GM19035 (cell line): ENCODE measurements around the gene SHISA8.

Experiments
- ATAC-seq: cut with Tn5 transposase; IDR thresholded peaks from one replicate; pipeline ENCODE4 v1.9.1; 2021; ENCODE audit not compliant: unreplicated experiment

The SHISA8 gene

DNA sequence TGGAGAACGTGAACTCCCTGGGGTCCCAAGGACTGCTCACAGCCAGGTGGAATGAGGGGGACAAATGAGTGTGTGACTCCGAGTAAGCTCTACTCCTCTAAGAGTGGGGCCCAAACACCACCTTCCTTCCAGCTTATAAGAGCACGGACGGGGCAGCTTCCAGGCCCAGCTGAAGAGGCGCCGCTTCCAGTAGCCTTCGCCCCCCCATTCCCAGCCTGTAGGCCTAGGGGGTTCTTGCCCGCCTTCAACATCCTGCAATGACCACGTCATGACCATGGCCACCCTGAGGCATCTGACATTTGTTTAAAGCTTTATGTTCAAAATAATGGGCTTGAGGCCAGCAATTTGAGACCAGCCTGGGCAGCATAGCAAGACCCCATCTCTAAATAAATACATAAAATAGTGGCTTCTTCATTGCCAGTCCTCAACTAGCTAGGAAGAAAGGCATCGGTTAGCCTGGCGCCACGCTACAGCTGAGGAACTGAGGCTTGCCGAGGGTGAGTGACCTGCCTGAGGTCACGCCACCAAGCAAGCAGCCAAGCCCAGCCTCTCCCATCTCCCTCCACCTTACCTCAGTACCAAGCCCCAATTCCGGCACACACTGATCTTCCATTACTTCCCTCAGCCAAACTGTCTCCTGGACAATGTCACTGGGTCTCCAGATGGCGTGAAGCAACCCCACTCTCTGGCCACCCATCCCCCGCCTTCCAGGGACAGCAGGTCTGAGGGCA lies 19.6 kb upstream of the SHISA8 start:
- no peak for ATAC-seq

DNA sequence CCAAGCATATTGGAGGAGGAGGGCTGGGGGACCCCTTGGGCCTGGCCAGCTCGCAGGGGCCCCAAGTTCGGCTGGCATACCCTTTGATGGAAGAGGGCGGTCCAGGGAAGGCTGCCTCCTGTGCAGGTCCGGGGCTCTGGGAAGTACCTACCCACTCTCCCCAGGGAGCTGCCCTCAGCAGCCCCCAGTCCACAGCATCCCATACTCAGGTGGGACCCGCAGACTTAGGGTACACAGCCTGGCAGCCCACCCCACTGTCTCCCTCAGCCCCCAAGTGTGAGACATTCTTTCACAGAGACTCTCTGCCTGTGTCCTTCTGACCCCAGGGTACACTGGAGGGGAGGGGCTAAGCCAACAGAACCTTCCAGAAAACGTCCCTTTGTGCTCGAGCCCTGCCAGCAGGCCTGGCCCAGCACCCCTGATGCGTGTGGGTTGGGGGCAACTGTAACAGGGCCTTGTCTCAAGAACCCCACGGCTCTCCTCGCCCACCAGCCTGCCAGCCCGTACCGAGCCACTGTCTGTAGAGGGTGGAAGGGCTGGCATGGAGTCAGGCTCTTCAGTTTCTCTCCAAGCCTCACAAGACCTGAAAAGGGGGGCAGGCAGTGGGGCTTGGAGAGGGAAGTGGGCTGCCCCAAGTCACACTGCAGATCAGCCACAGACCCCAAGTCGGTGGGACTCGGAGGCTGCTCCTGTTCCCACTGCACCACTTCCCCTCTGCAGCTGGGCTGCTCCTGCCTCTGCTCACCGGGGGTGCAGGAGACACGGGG lies 18.7 kb upstream of the SHISA8 start:
- ATAC-seq, result no peak

DNA sequence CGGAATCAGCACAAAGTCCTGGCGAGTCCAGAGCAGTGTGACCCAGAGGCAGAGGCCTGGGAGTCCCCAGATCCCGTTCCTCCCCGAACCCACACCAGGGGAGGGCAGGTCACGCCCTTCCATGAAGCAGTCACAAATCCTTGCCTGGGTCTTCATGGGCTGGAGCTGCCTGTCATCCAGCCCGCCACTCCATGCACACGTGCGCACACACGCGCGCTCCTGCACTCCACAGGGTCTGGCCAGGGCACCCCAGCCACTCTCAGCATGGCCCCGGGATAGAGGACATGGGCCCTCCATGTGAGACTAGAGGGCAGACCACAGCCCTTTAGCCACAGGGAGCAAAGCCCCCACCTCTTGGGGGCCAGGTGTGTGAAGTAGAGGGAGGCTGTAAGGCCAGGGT lies 17.5 kb upstream of the SHISA8 start:
- ATAC-seq, result no peak

DNA sequence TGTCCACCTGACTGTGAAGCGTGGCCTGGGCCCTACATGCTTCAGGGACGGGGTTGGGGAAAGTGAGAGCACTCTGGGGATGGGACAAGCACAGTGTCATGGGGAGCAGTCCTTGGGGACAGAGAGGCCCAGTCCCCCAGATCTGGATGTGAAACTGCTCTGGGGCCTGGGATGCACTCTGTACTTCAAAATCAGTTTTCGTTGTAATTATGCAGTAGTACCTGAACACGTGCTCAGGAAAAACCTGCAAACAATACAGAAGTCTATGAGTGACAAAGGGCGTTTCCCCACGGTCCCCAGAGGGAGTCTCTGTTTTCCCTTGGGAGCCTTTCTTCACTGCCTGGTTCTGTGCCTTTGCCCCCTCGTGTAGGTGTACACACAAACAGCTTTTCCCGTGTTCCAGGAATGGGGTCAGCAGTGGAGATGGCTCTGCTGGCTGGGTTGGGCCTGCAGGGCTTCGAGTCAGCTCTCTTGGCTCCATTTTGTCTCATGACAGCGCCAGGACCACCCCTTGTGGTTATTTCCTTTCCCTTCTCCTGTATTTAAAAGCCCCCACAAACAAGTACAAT lies 16.9 kb upstream of the SHISA8 start:
- no peak for ATAC-seq

DNA sequence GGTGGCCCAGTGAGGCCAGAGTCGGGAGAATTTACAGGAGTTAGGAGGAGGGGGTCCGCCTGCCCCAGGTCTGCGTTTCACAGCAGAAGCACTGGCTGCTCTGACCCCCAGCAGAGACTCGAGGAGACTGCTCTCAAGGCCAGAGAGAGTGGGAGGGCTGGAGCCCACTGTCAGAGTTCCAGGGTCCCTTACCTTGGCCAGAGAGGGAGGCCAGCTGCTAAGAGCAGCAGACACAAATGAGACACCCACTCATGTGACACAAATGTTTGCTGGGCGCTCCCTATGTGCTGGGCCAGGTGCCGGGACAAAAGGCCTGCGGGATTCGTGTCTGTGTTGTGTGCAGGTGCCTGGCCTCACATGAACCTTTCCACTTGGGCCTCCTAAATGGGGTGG lies 14.5 kb upstream of the SHISA8 start:
- no peak for ATAC-seq

DNA sequence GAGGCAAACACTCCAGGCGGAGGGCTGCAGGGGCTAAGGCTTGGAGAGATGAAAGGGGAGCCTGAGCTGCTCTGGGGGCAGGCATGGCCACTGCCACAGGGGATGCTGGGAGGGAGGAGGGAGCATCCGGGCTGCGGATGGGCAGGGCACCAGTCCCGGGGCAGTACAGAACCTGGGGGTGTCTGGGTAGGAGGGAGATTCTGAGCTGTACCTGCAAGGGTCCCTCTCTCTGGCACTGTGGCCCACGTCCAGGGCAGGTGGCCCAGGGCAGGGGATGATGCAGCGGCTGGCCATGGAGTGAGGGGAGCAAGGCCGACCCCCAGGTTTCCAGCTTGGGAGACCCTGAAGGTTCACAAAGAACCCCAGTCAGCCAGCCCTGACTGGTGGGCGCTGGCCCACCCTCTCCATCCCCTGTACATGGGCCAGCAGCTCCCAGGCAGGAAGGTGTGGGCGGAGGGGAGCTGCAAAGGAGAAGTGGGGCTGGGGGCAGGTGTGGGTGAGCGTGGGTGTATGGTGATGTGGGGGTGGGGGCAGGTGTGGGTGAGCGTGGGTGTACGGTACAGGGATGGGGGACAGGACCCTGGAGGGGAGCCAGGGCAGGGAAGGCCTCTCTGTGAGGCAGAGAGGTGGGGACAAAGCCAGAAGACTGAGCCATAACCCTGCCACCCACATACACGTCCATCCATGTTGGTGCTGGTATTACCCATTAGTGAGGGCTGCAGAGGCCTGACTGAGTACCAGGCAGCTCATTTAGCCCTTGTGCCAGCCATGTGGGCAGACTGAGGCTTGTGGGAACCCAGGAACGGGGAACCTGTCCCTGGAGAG lies 13.9 kb upstream of the SHISA8 start:
- no peak for ATAC-seq

DNA sequence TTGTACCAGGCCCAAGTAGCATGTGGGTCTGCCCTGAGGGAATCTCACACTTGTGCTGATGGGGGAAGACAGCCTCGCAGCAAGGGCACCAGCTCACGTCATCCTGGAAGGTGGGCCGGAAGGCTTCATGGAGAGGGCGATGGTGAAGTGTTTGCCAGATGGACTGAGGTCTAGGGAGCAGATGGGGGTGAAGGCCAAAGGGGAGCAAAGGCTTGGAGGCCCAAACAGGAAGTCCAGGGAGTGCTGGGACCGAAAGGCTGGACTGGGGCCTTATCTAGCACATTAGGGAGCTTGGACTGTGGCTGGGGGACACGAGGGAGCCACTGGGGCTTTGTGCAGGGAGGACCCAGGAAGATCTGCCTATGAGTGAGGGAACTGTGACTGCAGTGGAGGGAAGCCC lies 12.9 kb upstream of the SHISA8 start:
- no peak for ATAC-seq

DNA sequence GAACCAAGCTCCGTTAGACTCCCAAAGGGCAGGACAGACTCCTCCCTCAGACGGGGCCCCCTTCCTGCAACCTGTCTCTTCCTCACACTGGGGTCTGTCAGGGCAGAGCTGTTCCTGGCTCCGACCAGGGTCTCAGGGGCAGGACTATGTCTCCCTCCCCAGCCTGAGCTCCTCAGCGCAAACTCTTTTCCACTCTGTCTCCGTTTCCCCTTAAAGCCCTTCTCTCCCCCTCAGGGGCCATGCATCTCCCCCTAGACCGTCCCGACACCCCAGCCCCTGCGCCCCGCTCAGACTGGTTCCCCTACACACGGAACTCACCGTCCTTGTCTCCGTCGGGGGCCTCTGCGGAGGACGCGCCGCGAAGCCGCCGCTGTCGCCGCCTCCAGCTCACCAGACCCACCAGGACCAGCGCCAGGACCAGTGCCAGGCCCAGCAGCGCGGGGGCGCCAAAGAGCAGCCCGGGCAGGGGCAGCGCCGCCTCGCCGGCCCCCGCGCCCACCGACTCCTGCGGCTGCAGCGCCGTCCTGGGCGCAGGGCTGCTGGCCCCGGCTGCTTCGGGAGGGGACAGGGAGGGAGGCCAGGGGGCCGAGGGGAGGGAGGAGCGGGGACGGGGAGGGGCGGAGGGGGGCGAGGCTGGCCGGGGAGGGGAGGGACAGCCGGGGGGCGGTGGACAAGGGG lies 11.0 kb upstream of the SHISA8 start:
- peak; percentile 40 for ATAC-seq

DNA sequence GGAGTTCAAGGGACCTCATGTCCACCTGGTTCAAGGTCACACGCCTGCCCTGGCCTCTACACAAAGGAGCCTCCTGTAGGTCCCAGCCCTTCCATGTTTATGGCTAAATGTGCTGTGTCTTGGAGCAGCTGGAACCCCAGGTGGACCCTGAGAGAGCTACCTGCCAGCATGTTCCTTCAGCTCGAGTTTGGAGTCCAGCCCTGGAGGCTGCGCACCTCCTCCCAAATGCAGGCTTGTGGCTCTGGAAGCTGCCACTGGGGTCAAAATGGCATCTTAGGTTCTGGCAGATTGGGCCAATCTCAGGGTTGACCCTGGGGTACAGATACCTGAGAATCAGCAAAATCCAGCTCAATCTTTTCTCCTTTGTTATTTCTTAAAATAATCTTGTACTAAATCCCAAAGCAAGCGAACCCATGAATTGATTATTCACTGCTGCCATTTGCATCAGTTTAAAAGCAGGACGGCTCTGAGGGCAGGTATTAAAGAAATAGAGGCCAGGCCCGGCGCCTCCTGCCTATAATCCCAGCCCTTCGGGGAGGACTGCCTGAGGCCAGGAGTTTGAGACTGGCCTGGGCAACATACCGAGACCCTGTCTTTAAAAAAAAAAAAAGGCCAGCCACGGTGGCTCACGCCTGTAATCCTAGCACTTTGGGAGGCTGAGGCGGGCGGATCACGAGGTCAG lies 8.9 kb upstream of the SHISA8 start:
- no peak for ATAC-seq

DNA sequence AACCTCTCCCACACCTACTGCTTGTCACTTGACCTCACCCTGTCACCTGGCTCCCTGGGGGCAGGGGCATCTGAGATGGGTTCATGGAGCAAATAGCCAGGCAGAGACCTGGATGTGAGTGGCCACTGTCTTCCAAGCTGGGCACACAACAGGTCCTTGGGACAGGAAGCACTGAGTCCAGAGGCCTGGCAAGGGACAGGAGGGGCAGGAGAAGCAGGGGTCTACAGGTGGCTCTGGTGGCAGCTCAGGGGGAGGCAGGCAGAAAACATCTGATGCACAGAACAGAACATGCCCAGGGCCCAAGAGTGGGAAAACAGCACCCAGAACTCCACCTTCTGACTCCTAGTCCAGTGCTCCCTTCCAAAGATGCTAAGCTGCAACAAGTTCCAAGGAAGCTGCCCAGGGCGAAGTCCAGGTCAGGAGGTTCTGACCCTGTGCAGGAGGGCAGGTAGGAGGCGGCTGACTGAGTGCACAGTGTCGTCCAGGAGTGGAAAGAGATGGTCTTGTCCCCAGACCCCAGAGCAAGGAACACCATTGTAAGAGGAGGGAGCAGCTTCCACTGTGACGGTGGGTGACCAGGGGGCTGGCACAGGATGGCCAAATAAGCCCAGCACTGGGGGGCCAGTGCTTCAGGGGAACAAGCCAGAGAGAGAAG lies 8.2 kb upstream of the SHISA8 start:
- ATAC-seq, result no peak

DNA sequence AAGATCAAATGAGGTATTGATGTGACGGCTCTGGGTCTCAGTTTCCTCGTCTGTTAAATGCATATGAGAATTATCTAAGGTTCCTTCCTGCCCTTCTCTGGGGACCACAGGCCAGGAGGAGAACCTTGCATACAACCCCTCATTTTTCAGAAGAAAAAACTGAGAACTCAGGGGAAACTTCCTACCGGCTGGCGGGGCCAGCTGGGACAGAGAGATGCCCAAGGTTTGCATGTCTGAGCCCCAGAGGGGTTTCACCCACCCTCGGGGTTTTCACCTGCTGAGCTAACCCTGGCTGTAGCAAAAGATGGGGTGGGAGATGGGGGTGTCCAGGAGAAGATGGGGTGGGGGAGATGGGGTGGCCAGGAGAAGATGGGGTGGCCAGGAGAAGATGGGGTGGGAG lies 7.5 kb upstream of the SHISA8 start:
- no peak for ATAC-seq

DNA sequence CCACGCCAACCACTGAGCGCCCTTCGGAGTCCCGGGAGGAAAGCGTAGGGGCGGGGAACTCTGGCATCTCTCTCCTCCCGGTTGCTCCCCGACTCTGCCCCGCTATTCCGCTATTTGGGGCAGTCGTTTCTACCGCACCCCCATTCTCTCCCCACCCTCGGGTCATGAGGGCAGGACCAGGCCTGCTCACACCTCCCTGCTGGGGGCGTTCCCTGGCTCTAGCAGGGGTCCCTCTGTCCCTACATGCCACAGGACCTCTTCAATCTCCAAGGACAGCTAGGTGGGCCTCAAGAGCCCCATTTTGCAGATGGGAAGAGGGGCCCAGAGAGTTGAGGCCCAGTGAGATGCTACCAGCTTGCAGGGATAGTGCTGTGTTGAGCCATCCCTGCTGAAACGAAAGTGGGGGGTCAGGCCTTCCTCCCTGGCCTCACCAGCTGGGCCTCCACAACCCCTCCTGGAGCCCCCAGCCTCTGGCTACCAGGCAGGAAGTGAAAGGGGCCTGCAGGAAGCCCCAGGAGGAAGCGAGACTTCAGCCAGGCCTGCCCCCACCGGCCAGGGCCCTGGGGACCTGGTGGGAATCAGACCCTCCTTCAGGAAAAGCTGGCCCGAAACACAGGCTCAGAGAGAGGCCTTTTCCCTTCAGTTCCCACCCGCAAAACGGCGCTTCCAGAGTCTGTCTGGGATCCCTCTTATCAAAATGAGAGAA lies 5.5 kb upstream of the SHISA8 start:
- peak; percentile 23 for ATAC-seq

DNA sequence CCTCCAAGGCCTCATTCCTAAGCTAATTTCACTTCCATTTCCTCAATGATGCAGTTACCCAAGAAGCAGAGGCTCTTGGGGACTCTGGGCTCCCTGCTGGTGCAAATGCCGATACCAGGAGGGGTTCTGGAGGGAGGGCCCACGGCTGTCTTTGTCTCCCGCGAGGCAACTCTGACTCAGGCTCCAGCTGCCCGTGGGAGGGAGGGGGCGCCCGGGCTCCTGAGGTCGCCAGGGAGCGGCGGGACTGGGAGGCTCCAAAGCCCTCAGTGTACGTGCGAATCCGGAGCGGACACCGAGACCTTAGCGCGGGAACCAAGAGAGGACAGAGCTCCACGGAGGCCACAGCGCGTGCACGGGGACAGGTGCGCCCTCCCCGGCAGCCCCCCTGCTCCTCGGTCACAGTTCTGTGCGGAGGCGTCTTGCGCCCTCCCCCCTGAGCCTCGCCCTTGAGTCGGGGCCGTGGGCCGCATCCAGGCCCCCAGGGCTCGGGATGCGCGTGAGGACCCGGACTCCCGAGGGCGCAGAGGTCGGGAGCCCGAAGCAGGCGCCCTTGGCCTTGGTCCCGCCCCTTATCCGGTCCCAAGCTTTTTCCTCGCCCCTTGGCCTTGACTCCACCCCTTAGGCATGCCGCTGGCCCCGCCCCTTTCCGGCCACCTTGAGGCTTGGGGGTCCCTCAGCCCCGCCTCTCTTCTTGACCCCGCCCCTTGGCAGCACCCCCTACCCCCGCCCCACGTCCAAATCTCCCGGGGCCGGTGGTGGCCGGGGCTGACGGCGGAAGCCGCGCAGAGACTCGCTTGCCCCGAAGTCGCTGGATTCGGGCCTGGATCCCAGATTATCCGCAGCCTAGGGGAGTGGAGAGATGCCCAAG lies 4.7 kb upstream of the SHISA8 start:
- ATAC-seq, result peak; percentile 48

DNA sequence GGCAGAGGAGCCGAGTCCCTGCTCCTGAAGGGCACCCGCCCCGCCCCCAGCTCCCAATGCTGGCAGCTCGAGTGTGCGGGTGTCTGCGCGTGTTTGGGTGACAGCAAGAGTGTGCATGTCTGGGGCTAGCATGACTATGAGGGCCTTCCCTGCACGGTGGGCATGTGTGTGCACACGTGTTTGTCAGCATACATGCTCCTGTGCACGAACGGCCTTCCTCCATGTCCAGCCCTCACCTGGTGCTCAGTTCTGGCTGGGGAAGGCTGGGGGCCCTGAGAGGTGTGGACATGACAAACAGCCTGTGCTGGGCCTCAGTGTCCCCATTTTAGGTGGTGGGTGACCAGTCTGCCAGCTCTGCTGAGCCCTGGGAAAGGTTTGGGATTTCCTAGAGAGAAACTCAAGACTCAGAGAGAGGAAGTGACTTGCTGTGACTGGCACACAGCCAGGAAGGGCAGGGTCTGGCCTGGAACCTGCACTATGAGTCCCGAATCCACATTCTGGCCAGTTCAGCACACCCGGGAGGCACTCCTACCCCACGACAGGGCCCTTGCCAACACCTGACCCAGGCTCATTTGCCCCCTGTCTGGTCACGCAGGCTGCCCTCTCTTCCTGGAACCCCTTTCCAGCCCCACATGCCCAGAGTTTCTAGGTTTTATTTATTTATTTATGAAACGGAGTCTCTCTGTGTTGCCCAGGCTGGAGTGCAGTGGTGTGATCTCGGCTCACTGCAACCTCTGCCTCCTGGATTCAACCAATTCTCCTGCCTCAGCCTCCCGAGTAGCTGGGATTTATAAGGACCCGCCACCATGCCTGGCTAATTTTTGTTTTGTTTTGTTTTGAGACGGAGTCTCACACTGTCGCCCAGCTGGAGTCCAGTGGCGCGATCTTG lies 3.3 kb upstream of the SHISA8 start:
- no peak for ATAC-seq

DNA sequence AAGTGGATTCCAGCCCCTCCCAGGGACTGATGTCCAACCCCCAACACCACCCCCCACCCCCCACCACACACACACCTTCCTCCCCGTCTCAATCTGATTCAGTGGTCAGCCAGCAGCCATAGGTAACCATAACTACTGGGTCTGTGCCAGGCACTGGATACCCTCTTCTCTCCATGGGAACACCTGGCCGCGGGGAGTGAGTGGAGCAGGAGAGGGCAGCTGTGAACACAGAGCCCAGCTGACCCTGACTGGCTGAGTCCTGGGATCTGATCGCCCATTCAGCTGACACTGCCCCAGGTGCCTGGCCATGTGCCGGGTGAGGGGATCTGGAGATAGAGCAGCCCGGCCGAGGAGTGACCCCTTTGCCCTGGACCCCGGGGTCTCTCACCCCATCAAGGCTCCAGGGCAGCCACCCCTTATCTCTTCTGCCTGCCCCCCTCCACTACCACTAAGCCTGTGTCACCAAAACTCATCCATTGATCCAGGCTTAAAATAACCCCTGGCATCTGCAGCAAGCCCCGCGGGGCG lies 2.6 kb upstream of the SHISA8 start:
- no peak for ATAC-seq

DNA sequence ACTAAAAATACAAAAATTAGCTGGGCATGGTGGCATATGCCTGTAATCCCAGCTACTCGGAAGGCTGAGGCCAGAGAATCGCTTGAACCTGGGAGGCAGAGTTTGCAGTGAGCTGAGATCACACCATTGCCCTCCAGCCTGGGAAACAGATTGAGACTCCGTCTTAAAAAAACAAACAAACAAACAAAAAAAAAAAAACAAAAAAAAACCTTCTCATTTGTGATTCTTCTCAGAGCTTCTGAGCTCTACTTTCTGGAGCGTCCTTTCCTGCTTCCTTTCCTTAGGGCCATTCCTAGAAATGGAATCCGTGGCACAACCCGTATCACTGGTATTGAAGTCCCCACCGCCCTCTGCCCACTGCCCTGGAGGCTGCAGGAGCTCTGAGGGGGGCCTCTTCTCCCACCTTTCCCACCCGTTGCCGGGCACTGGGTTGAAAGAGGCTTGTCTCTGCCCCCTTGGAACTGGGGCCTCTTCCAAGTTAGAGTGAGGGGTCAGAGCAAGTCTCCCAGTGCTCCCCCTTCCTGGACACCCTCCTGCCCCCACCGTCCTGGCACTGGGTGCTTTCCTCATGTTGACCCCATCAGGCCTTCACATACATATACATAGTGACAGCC lies 2.0 kb upstream of the SHISA8 start:
- ATAC-seq, result no peak
